ENCODE data around the gene COL4A2. TPM values are rescaled to one million over a fixed set of nuclear protein-coding genes. Genes with fewer than 3 reads are reported as not detected.
A peak's percentile ranks its signal among the peaks of the same experiment; 100 is the strongest.

The COL4A2 gene
- total RNA-seq, 1 experiment from 2014 or later, result 1.6 TPM

DNA sequence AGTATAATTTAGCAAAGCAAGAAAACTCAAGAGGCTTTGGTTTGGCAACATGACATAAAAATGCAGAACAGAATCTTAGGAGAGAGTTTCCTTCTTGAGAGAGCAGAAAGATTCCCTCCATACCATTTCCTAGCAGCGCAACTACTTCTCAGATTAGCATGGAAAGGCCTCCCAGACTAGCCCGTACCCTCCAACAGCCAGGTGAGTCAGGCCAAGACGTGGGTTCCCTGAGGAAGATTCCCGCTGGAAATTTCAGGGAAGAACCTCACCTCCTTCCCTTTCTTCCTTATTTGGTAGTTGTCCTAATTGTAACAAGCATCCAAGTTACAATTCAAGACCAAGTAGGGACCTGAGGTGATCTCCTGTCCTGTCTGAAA, 12.3 kb downstream of the COL4A2 start:
- RAD21 ChIA-PET (ENCODE audit: low non-redundant PET in 1 of 2, low total read pairs in 2 of 2, uncharacterized antibody in 2 of 2, unreplicated experiment in 2 of 2), result interaction anchor here in 1 of 2 experiments (0.5 kb wide), 1 partner anchor 96 kb away, joined by 3 read pairs; no protein-coding TSS in a partner anchor

GRCh38 chr13:110319774-110320509, 12.9 kb downstream of the COL4A2 start:
- RAD21 ChIA-PET (ENCODE audit: low non-redundant PET in 1 of 2, low total read pairs in 2 of 2, uncharacterized antibody in 2 of 2, unreplicated experiment in 2 of 2), result interaction anchor here in 1 of 2 experiments (0.5 kb wide), 1 partner anchor 97 kb away, joined by 3 read pairs; no protein-coding TSS in a partner anchor
- no peak for TF ChIP-seq EZH2phosphoT487 (IDR thresholded peaks at IDR 0.05; ENCODE audit: borderline replicate concordance)
- no peak for TF ChIP-seq ZFX (IDR thresholded peaks at IDR 0.05)
- no peak for TF ChIP-seq EZH2 (IDR thresholded peaks at IDR 0.05)
- TF ChIP-seq EGR1 (IDR thresholded peaks at IDR 0.05; ENCODE audit: low read depth), result no peak
- TF ChIP-seq TCF7L2 (IDR thresholded peaks at IDR 0.05; ENCODE audit: borderline replicate concordance, extremely low read depth, insufficient read depth, insufficient read length), result peak; percentile 34
- TF ChIP-seq POLR2A (IDR thresholded peaks at IDR 0.05; ENCODE audit: borderline replicate concordance, extremely low read depth, insufficient read depth, insufficient read length), result no peak
- no peak for TF ChIP-seq POLR2AphosphoS5 (IDR thresholded peaks at IDR 0.05; ENCODE audit: low read depth, low read length)
- TF ChIP-seq ZNF274 (IDR thresholded peaks at IDR 0.05; ENCODE audit: low read depth, low read length), result no peak
- TF ChIP-seq ELF1 (IDR thresholded peaks at IDR 0.05; ENCODE audit: borderline replicate concordance, low read depth), result no peak; the same call in 1 of the 2 replicates
- peak; percentile 46 for TF ChIP-seq CEBPB (IDR thresholded peaks at IDR 0.05; ENCODE audit: low read depth)
- TF ChIP-seq SRF (IDR thresholded peaks at IDR 0.05; ENCODE audit: low read depth), result no peak
- peak; percentile 52 for TF ChIP-seq SIN3A (IDR thresholded peaks at IDR 0.05; ENCODE audit: low read depth)
- peak; percentile 61; the same call in 1 of the 2 replicates for TF ChIP-seq CBX3 (IDR thresholded peaks at IDR 0.05; ENCODE audit: low read depth)
- peak; percentile 42 for TF ChIP-seq SP1 (IDR thresholded peaks at IDR 0.05; ENCODE audit: low read depth)
- TF ChIP-seq YY1 (IDR thresholded peaks at IDR 0.05; ENCODE audit: extremely low read depth, insufficient replicate concordance, low read depth, low read length), result no peak
- TF ChIP-seq, protein P1, sequence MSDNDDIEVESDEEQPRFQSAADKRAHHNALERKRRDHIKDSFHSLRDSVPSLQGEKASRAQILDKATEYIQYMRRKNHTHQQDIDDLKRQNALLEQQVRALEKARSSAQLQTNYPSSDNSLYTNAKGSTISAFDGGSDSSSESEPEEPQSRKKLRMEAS (IDR thresholded peaks at IDR 0.05), result peak; percentile 44; the same call in 1 of the 2 replicates
- peak; percentile 53 for TF ChIP-seq JUND (IDR thresholded peaks at IDR 0.05)
- no peak for TF ChIP-seq ZBTB33 (IDR thresholded peaks at IDR 0.05; ENCODE audit: extremely low read depth, insufficient replicate concordance, low read length)

More for the DNA sequence above, 12.3 kb downstream of the COL4A2 start:
- TF ChIP-seq CBX3 (IDR thresholded peaks at IDR 0.05; ENCODE audit: low read depth) (no peak), SRF (IDR thresholded peaks at IDR 0.05; ENCODE audit: low read depth) (peak; percentile 41; the same call in 1 of the 2 replicates)
- H3K9me2 ChIP-seq (ENCODE audit: insufficient read depth), result no peaks in the 10 kb centered on the region
- BruUV-seq (replicated peaks), result no TSS peak
- H3K4me1 ChIP-seq (ENCODE audit: control insufficient read depth in 1 of 2, insufficient read depth in 2 of 2, low read length in 2 of 2), result peaks cover 22% of the 10 kb centered on the region in 2 experiments
- ATAC-seq (peak; percentile 21), DNase-seq (ENCODE audit: low read depth, low spot score) (no peak)
- no peaks in the 10 kb centered on the region for H3K9me3 ChIP-seq (ENCODE audit: control insufficient read depth in 1 of 2, insufficient read depth in 1 of 2, low read depth in 1 of 2, low read length in 2 of 2)
- no peaks in the 10 kb centered on the region for H3K79me2 ChIP-seq (ENCODE audit: insufficient read depth, low read length)
- peak overlapping the region in 1 of 2 experiments; percentile 38; a peak in 2 of 4 replicates for H3K4me3 ChIP-seq (replicated peaks in 1 of 2; ENCODE audit: low read depth in 1 of 2, low read length in 2 of 2)
- no peaks in the 10 kb centered on the region for H3K36me3 ChIP-seq (ENCODE audit: control insufficient read depth in 1 of 2, insufficient read depth in 2 of 2, low read length in 2 of 2)
- ChIA-PET POLR2A (interaction anchor here (1.2 kb wide), 1 partner anchor 9 kb away, joined by 3 read pairs; no protein-coding TSS in a partner anchor), CTCF (no interaction called here)
- H3K27ac ChIP-seq (ENCODE audit: low read depth, low read length), result peak overlapping the region; percentile 63; the same call in 1 of the 2 replicates
- H2AFZ ChIP-seq (ENCODE audit: low read depth, low read length, poor library complexity, severe bottlenecking), result peak overlapping the region; percentile 58
- peaks cover 2% of the 10 kb centered on the region; the same call in 1 of the 2 replicates for H3K27me3 ChIP-seq (ENCODE audit: insufficient read depth, low read length)
- peak overlapping the region; percentile 65 for H3K4me2 ChIP-seq (ENCODE audit: low read length)
- H4K20me1 ChIP-seq (ENCODE audit: insufficient read depth), result no peaks in the 10 kb centered on the region
- intact Hi-C loops (cut with micrococcal nuclease), result no loop called here
- 0 out of 2 replicates have a peak overlapping the region, but pooled peaks have one; percentile 1 for H3K9ac ChIP-seq (ENCODE audit: low read length)

More at GRCh38 chr13:110319774-110320509, 12.9 kb downstream of the COL4A2 start:
- intact Hi-C loops (cut with micrococcal nuclease), result no loop called here
- peak overlapping the region; percentile 63 for H3K27ac ChIP-seq (ENCODE audit: low read depth, low read length)
- ChIA-PET CTCF (no interaction called here), POLR2A (interaction anchor here (1.2 kb wide), 1 partner anchor 10 kb away, joined by 3 read pairs; no protein-coding TSS in a partner anchor)
- DNase-seq (ENCODE audit: low read depth, low spot score), result peak; percentile 70
- peak; percentile 85 for ATAC-seq
- H3K36me3 ChIP-seq (ENCODE audit: control insufficient read depth in 1 of 2, insufficient read depth in 2 of 2, low read length in 2 of 2), result no peaks in the 10 kb centered on the region
- H4K20me1 ChIP-seq (ENCODE audit: insufficient read depth), result no peaks in the 10 kb centered on the region
- peaks cover 22% of the 10 kb centered on the region in 2 experiments for H3K4me1 ChIP-seq (ENCODE audit: control insufficient read depth in 1 of 2, insufficient read depth in 2 of 2, low read length in 2 of 2)
- H3K27me3 ChIP-seq (ENCODE audit: insufficient read depth, low read length), result peaks cover 7% of the 10 kb centered on the region; the same call in 1 of the 2 replicates
- H3K4me3 ChIP-seq (replicated peaks in 1 of 2; ENCODE audit: low read depth in 1 of 2, low read length in 2 of 2), result peak overlapping the region; percentile 12 to 38; a peak in 3 of 4 replicates
- peak overlapping the region; percentile 65 for H3K4me2 ChIP-seq (ENCODE audit: low read length)
- H3K9me2 ChIP-seq (ENCODE audit: insufficient read depth), result no peaks in the 10 kb centered on the region
- peak overlapping the region; percentile 58 for H2AFZ ChIP-seq (ENCODE audit: low read depth, low read length, poor library complexity, severe bottlenecking)
- no peaks in the 10 kb centered on the region for H3K9me3 ChIP-seq (ENCODE audit: control insufficient read depth in 1 of 2, insufficient read depth in 1 of 2, low read depth in 1 of 2, low read length in 2 of 2)
- peak overlapping the region; percentile 1; the same call in 1 of the 2 replicates for H3K9ac ChIP-seq (ENCODE audit: low read length)
- H3K79me2 ChIP-seq (ENCODE audit: insufficient read depth, low read length), result no peaks in the 10 kb centered on the region
- no TSS peak for BruUV-seq (replicated peaks)
